ENCODE measurements around the gene MYL6B. TPM values are rescaled to one million over a fixed set of nuclear protein-coding genes. Genes with fewer than 3 reads are reported as not detected.

Gene MYL6B
- total and polyA plus RNA-seq, 2 donors (not counting 3 experiments of a cell fraction or from before 2014, with no cell fraction given): 135 to 185 TPM

DNA sequence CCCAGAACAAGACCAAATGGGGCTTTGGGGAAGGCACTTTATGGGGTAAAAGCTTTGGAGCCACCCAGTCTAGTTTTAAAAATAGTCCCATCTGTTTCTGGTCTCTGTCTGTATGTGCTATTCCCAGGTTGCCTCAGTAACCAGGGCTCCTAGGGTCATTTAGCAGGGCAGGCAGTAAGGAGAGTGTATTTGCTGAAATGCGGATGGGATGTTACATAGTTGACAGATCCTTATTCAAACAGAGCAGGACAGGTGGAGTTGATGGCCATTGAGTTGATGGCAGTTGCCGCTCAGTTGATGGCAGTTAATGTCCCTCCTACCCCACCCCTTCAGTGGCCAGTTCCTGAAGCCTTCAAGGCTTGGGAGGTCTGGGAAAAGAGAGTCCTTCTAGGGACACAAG is 29.8 kb upstream of the MYL6B start:
- no peak for TF ChIP-seq POLR2A (IDR thresholded peaks at IDR 0.05; ENCODE audit: low read depth, low read length)
- no peak for TF ChIP-seq JUN (IDR thresholded peaks at IDR 0.05; ENCODE audit: borderline replicate concordance, insufficient read depth, insufficient read length, low read depth)
- TF ChIP-seq MYC (IDR thresholded peaks at IDR 0.05; ENCODE audit: low read depth, low read length): no peak
- TF ChIP-seq GATA2 (IDR thresholded peaks at IDR 0.05; ENCODE audit: insufficient read depth, insufficient read length, low read depth, low read length): no peak
- TF ChIP-seq, protein P1, sequence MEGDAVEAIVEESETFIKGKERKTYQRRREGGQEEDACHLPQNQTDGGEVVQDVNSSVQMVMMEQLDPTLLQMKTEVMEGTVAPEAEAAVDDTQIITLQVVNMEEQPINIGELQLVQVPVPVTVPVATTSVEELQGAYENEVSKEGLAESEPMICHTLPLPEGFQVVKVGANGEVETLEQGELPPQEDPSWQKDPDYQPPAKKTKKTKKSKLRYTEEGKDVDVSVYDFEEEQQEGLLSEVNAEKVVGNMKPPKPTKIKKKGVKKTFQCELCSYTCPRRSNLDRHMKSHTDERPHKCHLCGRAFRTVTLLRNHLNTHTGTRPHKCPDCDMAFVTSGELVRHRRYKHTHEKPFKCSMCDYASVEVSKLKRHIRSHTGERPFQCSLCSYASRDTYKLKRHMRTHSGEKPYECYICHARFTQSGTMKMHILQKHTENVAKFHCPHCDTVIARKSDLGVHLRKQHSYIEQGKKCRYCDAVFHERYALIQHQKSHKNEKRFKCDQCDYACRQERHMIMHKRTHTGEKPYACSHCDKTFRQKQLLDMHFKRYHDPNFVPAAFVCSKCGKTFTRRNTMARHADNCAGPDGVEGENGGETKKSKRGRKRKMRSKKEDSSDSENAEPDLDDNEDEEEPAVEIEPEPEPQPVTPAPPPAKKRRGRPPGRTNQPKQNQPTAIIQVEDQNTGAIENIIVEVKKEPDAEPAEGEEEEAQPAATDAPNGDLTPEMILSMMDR (IDR thresholded peaks at IDR 0.05; ENCODE audit: extremely low read depth in 1 of 2, insufficient read depth in 1 of 2, low read depth in 1 of 2, low read length in 2 of 2): no peak
- no peak for TF ChIP-seq POLR2AphosphoS5 (IDR thresholded peaks at IDR 0.05; ENCODE audit: insufficient read depth, low read depth, low read length)
- no peak for TF ChIP-seq FOS (IDR thresholded peaks at IDR 0.05; ENCODE audit: borderline replicate concordance, insufficient read depth, low read length)
- TF ChIP-seq, protein P2, sequence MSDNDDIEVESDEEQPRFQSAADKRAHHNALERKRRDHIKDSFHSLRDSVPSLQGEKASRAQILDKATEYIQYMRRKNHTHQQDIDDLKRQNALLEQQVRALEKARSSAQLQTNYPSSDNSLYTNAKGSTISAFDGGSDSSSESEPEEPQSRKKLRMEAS (IDR thresholded peaks at IDR 0.05; ENCODE audit: insufficient read depth, insufficient read length): no peak
- no peak for TF ChIP-seq EZH2 (IDR thresholded peaks at IDR 0.05; ENCODE audit: borderline replicate concordance, low read depth, low read length, severe bottlenecking)
- H2AFZ ChIP-seq (ENCODE audit: low read depth, low read length): no peak overlapping the region
- H3K4me3 ChIP-seq (replicated peaks in 1 of 3; ENCODE audit: insufficient read depth in 1 of 3, low read depth in 1 of 3, low read length in 3 of 3): no peak overlapping the region
- intact Hi-C loops (cut with micrococcal nuclease): no loop called here
- peaks cover 43% of the 10 kb centered on the region for H3K4me1 ChIP-seq (ENCODE audit: control insufficient read depth, extremely low read depth, insufficient read depth, low read length)
- ChIA-PET POLR2A (interaction anchor here (0.7 kb wide), 1 partner anchor 9 kb away, joined by 3 read pairs; no protein-coding TSS in a partner anchor), CTCF (interaction anchor here (11.9 kb wide), 1 partner anchor 66 kb away, joined by 236 read pairs; the partner anchor contains the start of gene SMARCC2)
- H3K79me2 ChIP-seq (ENCODE audit: control insufficient read depth, insufficient read depth, low read length): peaks cover 14% of the 10 kb centered on the region
- no peak for FAIRE-seq
- no peak overlapping the region for H3K9ac ChIP-seq (replicated peaks; ENCODE audit: extremely low read depth, insufficient read depth, low read length)
- H3K9me3 ChIP-seq (replicated peaks; ENCODE audit: control insufficient read depth, insufficient read depth, low read length): no peaks in the 10 kb centered on the region
- peaks cover 0 to 13% of the 10 kb centered on the region in 2 experiments for H3K36me3 ChIP-seq (ENCODE audit: control insufficient read depth in 2 of 2, extremely low read depth in 1 of 2, insufficient read depth in 2 of 2, low read length in 2 of 2)
- H3K27me3 ChIP-seq (ENCODE audit: control insufficient read depth in 2 of 2, insufficient read depth in 2 of 2, low read length in 2 of 2): no peaks in the 10 kb centered on the region
- H4K20me1 ChIP-seq (replicated peaks; ENCODE audit: control insufficient read depth, extremely low read depth, insufficient read depth, low read length): no peaks in the 10 kb centered on the region
- H3K9me1 ChIP-seq (replicated peaks; ENCODE audit: control insufficient read depth, extremely low read depth, insufficient read depth, low read length): no peaks in the 10 kb centered on the region
- no TSS peak for BruUV-seq (replicated peaks)
- dilution Hi-C loops (cut with MboI; ENCODE audit: extremely low pct_ligation_motif_present, low sequenced_read_pairs): no loop called here
- DNase-seq (ENCODE audit: low read depth, low spot score): no peak
- H3K4me2 ChIP-seq (ENCODE audit: insufficient read depth, low read length): no peak overlapping the region
- H3K27ac ChIP-seq (ENCODE audit: insufficient read depth, low read depth, low read length): no peak overlapping the region
